ENCODE data around the gene TMEM41B.
"Not testable (repeated sequence)": the region's sequence is repeated elsewhere in the genome, so short reads cannot be mapped to it uniquely, and the experiment has no call there.

Gene TMEM41B, protein sequence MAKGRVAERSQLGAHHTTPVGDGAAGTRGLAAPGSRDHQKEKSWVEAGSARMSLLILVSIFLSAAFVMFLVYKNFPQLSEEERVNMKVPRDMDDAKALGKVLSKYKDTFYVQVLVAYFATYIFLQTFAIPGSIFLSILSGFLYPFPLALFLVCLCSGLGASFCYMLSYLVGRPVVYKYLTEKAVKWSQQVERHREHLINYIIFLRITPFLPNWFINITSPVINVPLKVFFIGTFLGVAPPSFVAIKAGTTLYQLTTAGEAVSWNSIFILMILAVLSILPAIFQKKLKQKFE

GRCh38 chr11:9314291-9315077, at the start of gene TMEM41B:
TMEM41B (minus strand) TSS chr11:9314593; CDS start chr11:9314441, 152 bp downstream.
- TF ChIP-seq CTCF (IDR thresholded peaks at IDR 0.05; ENCODE audit: low read depth, low read length): no peak
- H3K4me3 ChIP-seq (ENCODE audit: low read depth, low read length): peak within 1 kb of the TSS; percentile 94

GRCh38 chr11:9362393-9362863, 48.0 kb upstream of the TMEM41B start:
- no peak for TF ChIP-seq CTCF (IDR thresholded peaks at IDR 0.05; ENCODE audit: low read depth, low read length)
- no peak overlapping the region for H3K4me3 ChIP-seq (ENCODE audit: low read depth, low read length)

DNA sequence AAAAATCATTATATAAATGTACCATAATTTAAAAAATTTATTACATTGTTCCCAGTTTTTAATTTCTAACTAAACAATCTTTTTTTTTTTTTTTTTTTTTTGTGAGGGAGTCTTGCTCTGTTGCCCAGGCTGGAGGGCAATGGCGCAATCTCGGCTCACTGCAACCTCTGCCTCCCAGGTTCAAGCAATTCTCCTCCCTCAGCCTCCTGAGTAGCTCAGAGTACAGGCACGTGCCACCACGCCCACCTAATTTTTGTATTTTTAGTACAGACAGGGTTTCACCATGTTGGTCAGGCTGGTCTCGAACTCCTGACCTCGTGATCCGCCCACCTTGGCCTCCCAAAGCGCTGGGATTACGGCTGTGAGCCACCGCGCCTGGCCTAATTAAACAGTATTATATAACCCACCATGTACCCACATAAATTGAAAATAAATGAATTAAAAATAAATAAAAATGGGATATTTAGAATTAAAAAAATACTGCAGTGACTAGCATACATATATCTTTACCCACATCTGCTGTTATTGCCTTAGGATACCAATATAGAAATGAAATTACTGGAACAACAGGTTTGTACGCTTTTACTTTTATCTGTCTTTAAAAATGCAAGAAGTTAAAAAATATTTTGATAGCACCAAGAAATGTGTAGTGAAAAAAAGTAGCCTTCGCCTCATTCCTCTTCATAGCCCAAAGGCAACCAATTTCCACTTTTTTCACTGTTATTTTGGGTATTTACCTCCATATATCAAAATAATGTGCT, 46.6 kb upstream of the TMEM41B start:
- not testable (repeated sequence) for H3K4me3 ChIP-seq (ENCODE audit: low read depth, low read length)

DNA sequence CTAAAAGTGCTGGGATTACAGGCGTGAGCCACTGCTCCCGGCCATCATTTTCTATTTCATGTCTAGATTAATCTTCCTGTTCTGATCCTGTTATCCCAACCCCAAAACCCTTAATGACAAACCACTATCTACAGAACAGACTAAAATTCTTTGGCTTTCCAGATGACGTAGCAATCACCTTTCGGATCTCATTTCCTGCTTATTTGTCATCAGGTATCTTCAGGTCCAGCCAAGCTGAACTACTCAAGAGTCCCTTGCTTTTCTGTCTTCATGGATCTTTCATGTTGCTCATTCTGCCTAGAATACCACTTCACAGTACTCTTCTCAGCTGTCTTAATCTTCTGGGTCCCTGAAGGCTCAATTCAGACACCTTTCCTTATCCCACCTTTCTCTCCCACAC, 42.6 kb upstream of the TMEM41B start:
- TF ChIP-seq CTCF (IDR thresholded peaks at IDR 0.05; ENCODE audit: low read depth, low read length): no peak
- H3K4me3 ChIP-seq (ENCODE audit: low read depth, low read length): no peak overlapping the region

GRCh38 chr11:9351321-9351881, 37.0 kb upstream of the TMEM41B start:
- TF ChIP-seq CTCF (IDR thresholded peaks at IDR 0.05; ENCODE audit: low read depth, low read length): no peak
- H3K4me3 ChIP-seq (ENCODE audit: low read depth, low read length): no peak overlapping the region

GRCh38 chr11:9347779-9348178, 33.4 kb upstream of the TMEM41B start:
- not testable (repeated sequence) for H3K4me3 ChIP-seq (ENCODE audit: low read depth, low read length)

DNA sequence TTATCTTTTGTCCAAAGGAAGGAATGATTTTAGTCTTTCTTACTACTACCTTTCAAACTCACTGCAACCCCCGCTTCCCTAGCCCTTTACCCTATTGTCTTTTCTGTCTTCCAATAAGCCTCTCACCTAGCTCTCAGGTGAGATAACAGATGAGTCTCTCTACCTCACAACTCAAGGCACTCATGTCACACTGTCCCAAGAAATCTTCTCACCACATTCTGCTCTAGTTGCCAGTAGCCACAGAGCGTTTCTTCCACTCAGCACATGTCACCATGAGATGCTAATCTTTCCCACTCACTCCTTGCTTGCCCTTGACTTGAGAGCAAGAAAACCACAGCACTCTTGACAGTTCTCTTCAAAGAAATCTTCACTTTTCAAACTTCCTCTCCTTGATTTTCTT, 32.7 kb upstream of the TMEM41B start:
- no peak overlapping the region for H3K4me3 ChIP-seq (ENCODE audit: low read depth, low read length)
- TF ChIP-seq CTCF (IDR thresholded peaks at IDR 0.05; ENCODE audit: low read depth, low read length): no peak

All from WI38 (cell line).